ENCODE measurements around the gene CCDC144A.
"Not testable (repeated sequence)": the region's sequence is repeated elsewhere in the genome, so short reads cannot be mapped to it uniquely, and the experiment has no call there.

Gene CCDC144A

GRCh38 chr17:16689731-16690281 lies at the start of gene CCDC144A:
Gene CCDC144A, plus strand, starts transcription at chr17:16690241. Its CDS starts 160 bp downstream, at chr17:16690401.
- DNase-seq = peak; percentile 74

- DNase-seq = no peak
Measured at GRCh38 chr17:16649585-16649984, 40.5 kb upstream of the CCDC144A start.

GRCh38 chr17:16652252-16652651 lies 37.8 kb upstream of the CCDC144A start:
- no peak for DNase-seq

- DNase-seq = no peak
Measured at GRCh38 chr17:16652847-16653366, 37.1 kb upstream of the CCDC144A start.

- DNase-seq = peak; percentile 86
Measured at GRCh38 chr17:16653367-16654041, 36.5 kb upstream of the CCDC144A start, which contains the start of gene ZNF624. Gene ZNF624, minus strand, starts transcription at chr17:16653850.

- no peak for DNase-seq
Measured at GRCh38 chr17:16661217-16661616, 28.8 kb upstream of the CCDC144A start.

- DNase-seq = no peak
Measured at GRCh38 chr17:16662936-16663335, 27.1 kb upstream of the CCDC144A start.

- not testable (repeated sequence) for DNase-seq
Measured at GRCh38 chr17:16666553-16666906, 23.5 kb upstream of the CCDC144A start.

- not testable (repeated sequence) for DNase-seq
Measured at GRCh38 chr17:16666907-16667636, 23.0 kb upstream of the CCDC144A start.

- no peak for DNase-seq
Measured at GRCh38 chr17:16676676-16677268, 13.3 kb upstream of the CCDC144A start.

GRCh38 chr17:16683290-16684138 lies 6.5 kb upstream of the CCDC144A start:
- not testable (repeated sequence) for DNase-seq

- not testable (repeated sequence) for DNase-seq
Measured at GRCh38 chr17:16686019-16686418, 4.0 kb upstream of the CCDC144A start.

GRCh38 chr17:16687151-16687550 lies 2.9 kb upstream of the CCDC144A start:
- not testable (repeated sequence) for DNase-seq

- DNase-seq = peak; percentile 6
Measured at GRCh38 chr17:16690447-16690846, 406 bp downstream of the CCDC144A start.

- not testable (repeated sequence) for DNase-seq
Measured at GRCh38 chr17:16697603-16698002, 7.6 kb downstream of the CCDC144A start.

- not testable (repeated sequence) for DNase-seq
Measured at GRCh38 chr17:16745492-16746203, 55.6 kb downstream of the CCDC144A start.

- not testable (repeated sequence) for DNase-seq
Measured at GRCh38 chr17:16746571-16746970, 56.5 kb downstream of the CCDC144A start.

- DNase-seq = not testable (repeated sequence)
Measured at GRCh38 chr17:16750515-16750914, 60.5 kb downstream of the CCDC144A start.

- not testable (repeated sequence) for DNase-seq
Measured at GRCh38 chr17:16751224-16751923, 61.3 kb downstream of the CCDC144A start.

- DNase-seq = not testable (repeated sequence)
Measured at GRCh38 chr17:16751924-16752287, 61.9 kb downstream of the CCDC144A start.

GRCh38 chr17:16757520-16757919 lies 67.5 kb downstream of the CCDC144A start:
- not testable (repeated sequence) for DNase-seq
